Fibroblast of mammary gland (primary cell): ENCODE data around the gene BMX.

Experiments
- DNase-seq: peaks from one replicate; pipeline ENCODE4 v3.0.0-alpha.2; 2010; ENCODE audit warnings: low read depth
- H3K4me3 ChIP-seq: 2 replicates; pipeline ENCODE4 v1.5.1; 2011; ENCODE audit warnings: low read depth, mild to moderate bottlenecking, low read length, moderate library complexity; ENCODE audit not compliant: control insufficient read depth
- TF ChIP-seq, protein P1 (sequence below): conservative IDR thresholded peaks from 2 replicates; pipeline ENCODE4 v1.5.1; 2011; ENCODE audit warnings: low read depth, low read length, inconsistent platforms; ENCODE audit not compliant: control insufficient read depth, insufficient read depth

The BMX gene

DNA sequence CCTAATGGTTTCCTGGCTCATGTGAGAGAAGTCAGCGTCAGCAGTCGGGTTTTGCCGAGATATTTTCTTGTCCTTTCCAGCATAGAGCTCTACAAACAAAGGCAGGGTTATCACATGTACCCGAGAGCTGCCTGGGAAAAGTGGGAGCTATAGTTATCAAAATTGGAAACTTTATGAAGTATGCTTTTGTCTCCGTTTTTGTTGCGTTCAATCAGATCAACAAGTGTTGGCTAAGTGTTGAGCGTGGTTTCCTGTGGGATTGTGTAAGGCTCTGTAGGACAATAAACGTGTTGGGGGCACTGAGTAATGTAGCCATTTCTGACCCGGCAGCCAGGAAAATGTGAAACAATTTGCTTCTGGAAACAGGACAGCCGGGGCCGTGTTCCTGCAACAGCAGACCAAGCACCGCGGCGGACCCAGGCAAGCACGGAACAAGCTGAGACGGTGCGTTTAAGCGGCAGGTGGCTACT is at the start of gene BMX:
Gene BMX, plus strand, starts transcription at position 311 of the 470 bp plus-strand sequence. CDS start 7,547 bp downstream, outside the sequence.
- TF ChIP-seq, protein P1, sequence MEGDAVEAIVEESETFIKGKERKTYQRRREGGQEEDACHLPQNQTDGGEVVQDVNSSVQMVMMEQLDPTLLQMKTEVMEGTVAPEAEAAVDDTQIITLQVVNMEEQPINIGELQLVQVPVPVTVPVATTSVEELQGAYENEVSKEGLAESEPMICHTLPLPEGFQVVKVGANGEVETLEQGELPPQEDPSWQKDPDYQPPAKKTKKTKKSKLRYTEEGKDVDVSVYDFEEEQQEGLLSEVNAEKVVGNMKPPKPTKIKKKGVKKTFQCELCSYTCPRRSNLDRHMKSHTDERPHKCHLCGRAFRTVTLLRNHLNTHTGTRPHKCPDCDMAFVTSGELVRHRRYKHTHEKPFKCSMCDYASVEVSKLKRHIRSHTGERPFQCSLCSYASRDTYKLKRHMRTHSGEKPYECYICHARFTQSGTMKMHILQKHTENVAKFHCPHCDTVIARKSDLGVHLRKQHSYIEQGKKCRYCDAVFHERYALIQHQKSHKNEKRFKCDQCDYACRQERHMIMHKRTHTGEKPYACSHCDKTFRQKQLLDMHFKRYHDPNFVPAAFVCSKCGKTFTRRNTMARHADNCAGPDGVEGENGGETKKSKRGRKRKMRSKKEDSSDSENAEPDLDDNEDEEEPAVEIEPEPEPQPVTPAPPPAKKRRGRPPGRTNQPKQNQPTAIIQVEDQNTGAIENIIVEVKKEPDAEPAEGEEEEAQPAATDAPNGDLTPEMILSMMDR = no peak

DNA sequence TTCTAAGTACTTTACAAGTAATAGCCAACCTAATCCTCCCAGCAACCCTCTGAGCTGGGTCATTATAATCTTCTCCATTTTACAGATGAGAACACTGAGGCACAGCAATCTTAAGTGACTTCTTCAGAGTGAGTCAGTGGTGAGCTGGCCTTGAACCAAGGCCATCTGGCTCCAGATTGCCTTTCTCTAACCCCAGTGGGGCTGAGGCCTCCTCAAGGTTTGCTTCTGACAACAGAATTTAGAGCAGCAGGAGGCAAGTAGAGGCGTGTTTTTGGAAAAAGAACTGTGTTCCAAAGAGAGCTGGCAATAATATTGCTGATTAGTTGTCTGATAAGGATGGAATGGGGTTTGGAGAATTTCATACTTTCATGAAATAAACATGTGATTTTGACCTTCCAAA is 48.7 kb upstream of the BMX start:
- no peak overlapping the region for H3K4me3 ChIP-seq
- peak; percentile 67 for DNase-seq
- TF ChIP-seq, protein P1 = no peak

More for the DNA sequence above, at the start of gene BMX:
- peak; percentile 13 for DNase-seq
- no peak within 1 kb of the TSS for H3K4me3 ChIP-seq

DNA sequence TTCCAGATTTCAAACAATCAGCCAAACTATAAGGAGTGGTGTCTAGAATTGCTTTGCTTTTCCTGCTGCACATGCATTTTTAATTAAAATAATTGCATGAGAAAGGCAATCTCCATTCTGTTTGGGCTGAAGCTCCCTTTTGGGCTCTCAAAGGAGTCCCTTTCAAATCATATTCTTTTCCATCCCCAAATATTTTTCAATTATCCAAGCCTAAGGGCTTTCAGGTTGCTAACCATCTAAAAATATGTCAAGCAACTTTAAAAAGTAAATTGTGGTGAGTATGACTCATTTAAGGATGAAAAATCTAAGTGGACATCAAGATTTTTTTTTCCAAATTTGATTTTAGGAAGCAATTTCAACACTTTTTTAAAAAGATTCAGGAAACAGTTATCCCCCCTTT is 35.9 kb upstream of the BMX start:
- TF ChIP-seq, protein P1 = no peak
- peak; percentile 15 for DNase-seq
- H3K4me3 ChIP-seq = no peak overlapping the region

DNA sequence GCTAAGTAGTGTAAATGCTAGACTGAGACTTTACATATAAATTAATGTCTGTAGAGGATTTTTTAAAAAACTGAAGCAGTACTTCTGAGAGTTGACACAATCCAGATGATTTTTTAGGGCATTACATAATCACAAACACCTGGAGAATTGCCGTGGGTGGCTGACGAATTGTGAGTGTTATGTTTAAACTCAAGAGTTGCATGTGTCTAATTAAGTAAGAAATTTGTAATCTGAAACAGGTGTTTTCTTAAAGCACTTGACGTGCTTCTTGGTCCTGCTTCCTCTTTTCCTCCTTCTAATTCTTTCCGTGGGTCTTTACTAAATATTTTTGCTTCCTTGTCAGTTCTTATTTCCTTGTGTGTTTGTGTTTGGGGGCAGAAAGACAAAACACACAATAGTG is 35.3 kb upstream of the BMX start:
- TF ChIP-seq, protein P1 = no peak
- no peak overlapping the region for H3K4me3 ChIP-seq
- peak; percentile 85 for DNase-seq

DNA sequence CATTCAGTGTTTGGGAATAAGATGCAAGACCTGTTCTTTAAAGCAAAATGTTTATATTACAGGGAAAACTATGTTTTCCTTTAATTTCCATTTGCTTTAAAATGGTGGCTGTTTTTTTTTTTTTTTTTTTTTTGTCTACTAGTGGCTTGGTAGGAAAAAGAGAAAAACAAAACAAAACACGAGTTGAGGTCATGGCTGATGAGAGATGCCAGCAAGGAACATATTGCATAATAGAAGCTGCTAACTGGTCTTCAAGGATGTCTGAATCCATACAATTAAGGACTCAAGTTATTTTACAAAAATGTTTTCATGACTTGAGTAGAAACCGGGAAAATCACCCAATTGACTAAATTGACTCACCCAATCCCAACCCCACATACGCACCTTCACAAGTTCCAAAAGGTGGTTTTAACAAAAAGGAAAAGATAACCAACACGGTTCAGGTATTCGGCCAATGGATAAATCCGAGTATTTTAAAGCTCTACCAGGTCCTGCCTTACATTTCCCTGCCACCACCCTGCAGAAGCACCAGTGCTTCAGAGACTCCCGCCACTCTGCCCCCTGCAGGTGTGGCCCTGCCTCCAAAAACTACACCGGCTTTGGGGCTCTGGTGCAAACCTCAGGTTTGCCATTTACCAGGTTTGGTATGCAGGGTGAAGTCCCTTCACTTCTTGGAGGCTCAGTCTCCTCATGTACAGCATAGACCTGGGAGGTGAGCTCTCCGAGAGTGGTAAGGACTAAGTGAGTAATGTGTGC is 34.5 kb upstream of the BMX start:
- TF ChIP-seq, protein P1 = no peak
- no peak overlapping the region for H3K4me3 ChIP-seq
- peak; percentile 70 for DNase-seq

DNA sequence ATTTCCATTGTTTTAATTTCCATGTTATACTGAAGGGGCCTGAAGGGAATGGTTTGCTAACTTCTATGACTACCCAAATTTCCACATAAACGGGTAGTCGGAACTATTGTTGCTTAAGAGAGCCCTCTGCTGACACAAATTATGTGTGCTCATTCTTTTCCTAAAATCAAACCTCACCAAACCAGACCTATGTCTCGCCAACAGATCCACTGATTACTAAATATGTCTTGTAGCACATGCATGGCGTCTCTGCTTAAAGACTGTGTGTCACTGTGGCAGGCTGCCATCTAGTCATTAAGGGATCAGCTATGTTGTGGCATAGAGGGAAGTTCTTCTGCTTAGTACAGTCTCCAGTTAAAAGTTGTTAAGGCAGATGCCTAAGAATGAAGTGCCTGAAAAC is 32.6 kb upstream of the BMX start:
- H3K4me3 ChIP-seq = no peak overlapping the region
- peak; percentile 81 for DNase-seq
- TF ChIP-seq, protein P1 = peak; percentile 55
